ENCODE results near the gene EDA.

GRCh38 chrX:69793260-69793935 lies 177.5 kb downstream of the EDA start:
- TF ChIP-seq POLR2AphosphoS5 (IDR thresholded peaks at IDR 0.05) (no peak), CTCF (IDR thresholded peaks at IDR 0.05 in 8 of 11, conservative IDR thresholded peaks at IDR 0.05 in 3 of 11) (no peak), POLR2A (IDR thresholded peaks at IDR 0.05) (no peak)
